Neuronal stem cell (in vitro differentiated cells): ENCODE data around the gene TMEM121B.
A peak's percentile ranks its signal among the peaks of the same experiment; 100 is the strongest.

ENCODE experiments used
- DNase-seq: peaks from one replicate; pipeline ENCODE4 v3.0.0-alpha.2; 2013; ENCODE audit warnings: low spot score
- H2AFZ ChIP-seq: one replicate; pipeline ENCODE4 v1.6.1; 2013; ENCODE audit warnings: mild to moderate bottlenecking, low read length, inconsistent platforms
- H2AK5ac ChIP-seq: 2 replicates; pipeline ENCODE4 v1.6.1; 2013; ENCODE audit warnings: low read depth, mild to moderate bottlenecking, inconsistent platforms, low read length, moderate library complexity, mixed read lengths
- H2BK120ac ChIP-seq: 2 replicates; pipeline ENCODE4 v1.6.1; 2013; ENCODE audit warnings: low read depth, mild to moderate bottlenecking, inconsistent platforms, low read length, moderate library complexity, mixed read lengths
- H2BK12ac ChIP-seq: one replicate; pipeline ENCODE4 v1.6.1; 2013; ENCODE audit warnings: low read length, inconsistent platforms
- H2BK15ac ChIP-seq: 2 replicates; pipeline ENCODE4 v1.6.1; 2013; ENCODE audit warnings: mild to moderate bottlenecking, low read length, inconsistent platforms, mixed read lengths
- H2BK5ac ChIP-seq: one replicate; pipeline ENCODE4 v1.6.1; 2013; ENCODE audit warnings: inconsistent platforms, mild to moderate bottlenecking, low read length, moderate library complexity
- H3K14ac ChIP-seq: one replicate; pipeline ENCODE4 v1.6.1; 2013; ENCODE audit warnings: low read length, inconsistent platforms
- H3K18ac ChIP-seq: 2 replicates; pipeline ENCODE4 v1.6.1; 2013; ENCODE audit warnings: low read length, inconsistent platforms
- H3K23ac ChIP-seq: 2 replicates; pipeline ENCODE4 v1.6.1; 2013; ENCODE audit warnings: low read depth, mild to moderate bottlenecking, mixed read lengths, low read length, inconsistent platforms; ENCODE audit not compliant: poor library complexity
- H3K27ac ChIP-seq: replicated peaks from 3 replicates; pipeline ENCODE4 v1.5.1; 2013; ENCODE audit warnings: low read length, inconsistent platforms
- H3K27me3 ChIP-seq, 3 experiments: 2 replicates each; pipeline ENCODE4 v1.6.1; 2013; ENCODE audit warnings: low read length in 3 of 3, mild to moderate bottlenecking in 2 of 3, inconsistent platforms in 1 of 3, low read depth in 1 of 3, mixed read lengths in 1 of 3, moderate library complexity in 1 of 3; ENCODE audit not compliant: control insufficient read depth in 3 of 3, insufficient read depth in 3 of 3
- H3K36me3 ChIP-seq, 2 donors: replicated peaks in 1 of 2; 2 replicates each; pipeline ENCODE4 v1.6.1; 2013; ENCODE audit warnings: low read length in 2 of 2; ENCODE audit not compliant: control insufficient read depth in 2 of 2, insufficient read depth in 2 of 2
- H3K4ac ChIP-seq: 2 replicates; pipeline ENCODE4 v1.6.1; 2013; ENCODE audit warnings: inconsistent platforms, mild to moderate bottlenecking, low read length, moderate library complexity
- H3K4me1 ChIP-seq, 2 donors: 1 replicate in 1 of 2; 2 replicates in 1 of 2; pipeline ENCODE4 v1.6.1; 2013; ENCODE audit warnings: low read length in 2 of 2, low read depth in 1 of 2; ENCODE audit not compliant: control insufficient read depth in 2 of 2, insufficient read depth in 1 of 2
- H3K4me2 ChIP-seq: one replicate; pipeline ENCODE4 v1.6.1; 2013; ENCODE audit warnings: mild to moderate bottlenecking, low read length, inconsistent platforms; ENCODE audit not compliant: insufficient read depth, poor library complexity, severe bottlenecking
- H3K4me3 ChIP-seq, 2 donors: 2 replicates each; pipeline ENCODE4 v1.5.1; 2013; ENCODE audit warnings: low read length in 2 of 2, mild to moderate bottlenecking in 2 of 2, inconsistent platforms in 1 of 2, moderate library complexity in 1 of 2
- H3K79me1 ChIP-seq: one replicate; pipeline ENCODE4 v1.6.1; 2013; ENCODE audit warnings: low read depth, mild to moderate bottlenecking, inconsistent platforms, low read length, moderate library complexity
- H3K9ac ChIP-seq: one replicate; pipeline ENCODE4 v1.6.1; 2013; ENCODE audit warnings: mild to moderate bottlenecking, low read depth, low read length, inconsistent platforms; ENCODE audit not compliant: poor library complexity
- H3K9me3 ChIP-seq, 2 donors: replicated peaks in 1 of 2; 2 replicates each; pipeline versions ENCODE3 to v1.6.1; 2013; ENCODE audit warnings: low read length in 2 of 2, mild to moderate bottlenecking in 2 of 2, inconsistent platforms in 1 of 2, low read depth in 1 of 2, mixed read lengths in 1 of 2, moderate library complexity in 1 of 2; ENCODE audit not compliant: control insufficient read depth in 2 of 2, insufficient read depth in 1 of 2
- H4K8ac ChIP-seq: one replicate; pipeline ENCODE4 v1.6.1; 2013; ENCODE audit warnings: low read depth, mild to moderate bottlenecking, inconsistent platforms, low read length, moderate library complexity
- H4K91ac ChIP-seq: one replicate; pipeline ENCODE4 v1.6.1; 2013; ENCODE audit warnings: low read length, low read depth, mild to moderate bottlenecking, inconsistent platforms; ENCODE audit not compliant: poor library complexity
- WGBS, 2 donors: extraction: QIAGEN DNeasy Blood & Tissue Kit; methylation state at CpG; one replicate each; pipeline ENCODE4 v1.1.7; 2013; ENCODE audit warnings: missing lambda C conversion rate in 2 of 2, mixed read lengths in 1 of 2; ENCODE audit not compliant: insufficient read length in 2 of 2, insufficient replicate concordance in 1 of 2; ENCODE audit errors: extremely low coverage in 2 of 2; 5-methylcytosine and 5-hydroxymethylcytosine counted together

TMEM121B gene

DNA sequence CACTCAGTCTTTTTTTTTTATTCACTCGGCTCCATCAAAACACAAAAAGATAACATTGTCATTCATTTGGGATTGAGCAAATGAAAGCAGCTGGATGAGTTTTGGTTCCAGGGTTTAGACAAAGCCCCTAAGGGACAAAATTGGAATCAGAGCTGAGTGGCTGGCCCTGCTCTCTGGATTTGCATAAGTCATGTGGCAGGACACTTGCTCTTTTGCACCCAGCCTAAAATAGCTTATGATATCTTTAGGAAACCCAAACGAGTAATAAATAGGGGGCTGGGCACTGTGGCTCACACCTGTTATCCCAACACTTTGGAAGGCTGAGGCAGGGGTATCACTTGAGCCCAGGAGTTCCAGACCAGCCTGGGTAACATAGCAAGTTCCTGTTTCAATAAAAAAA lies 11.0 kb upstream of the TMEM121B start:
- H3K27me3 ChIP-seq, result no peaks in the 10 kb centered on the region
- WGBS, 2 donors, result no CpG with 5 or more reads among the region's 2 CpGs
- no peak for DNase-seq
- H2AFZ ChIP-seq, result no peak overlapping the region
- no peak overlapping the region for H2AK5ac ChIP-seq
- no peak overlapping the region for H2BK15ac ChIP-seq
- H3K14ac ChIP-seq, result no peak overlapping the region
- no peak overlapping the region for H2BK120ac ChIP-seq
- no peak overlapping the region for H3K4me2 ChIP-seq
- no peak overlapping the region for H2BK12ac ChIP-seq
- H3K79me1 ChIP-seq, result no peaks in the 10 kb centered on the region
- H3K9me3 ChIP-seq, result peaks cover 0 to 2% of the 10 kb centered on the region in 2 donors
- H3K4me1 ChIP-seq, result peaks cover 2 to 5% of the 10 kb centered on the region in 2 donors
- no peak overlapping the region for H4K91ac ChIP-seq
- no peak overlapping the region for H3K27ac ChIP-seq
- H3K9ac ChIP-seq, result no peak overlapping the region
- H3K4me3 ChIP-seq, result no peak overlapping the region
- no peak overlapping the region for H3K18ac ChIP-seq
- no peak overlapping the region for H3K23ac ChIP-seq
- H3K36me3 ChIP-seq, result peaks cover 7 to 16% of the 10 kb centered on the region in 2 donors
- H4K8ac ChIP-seq, result no peak overlapping the region
- H3K4ac ChIP-seq, result no peak overlapping the region
- no peak overlapping the region for H2BK5ac ChIP-seq

DNA sequence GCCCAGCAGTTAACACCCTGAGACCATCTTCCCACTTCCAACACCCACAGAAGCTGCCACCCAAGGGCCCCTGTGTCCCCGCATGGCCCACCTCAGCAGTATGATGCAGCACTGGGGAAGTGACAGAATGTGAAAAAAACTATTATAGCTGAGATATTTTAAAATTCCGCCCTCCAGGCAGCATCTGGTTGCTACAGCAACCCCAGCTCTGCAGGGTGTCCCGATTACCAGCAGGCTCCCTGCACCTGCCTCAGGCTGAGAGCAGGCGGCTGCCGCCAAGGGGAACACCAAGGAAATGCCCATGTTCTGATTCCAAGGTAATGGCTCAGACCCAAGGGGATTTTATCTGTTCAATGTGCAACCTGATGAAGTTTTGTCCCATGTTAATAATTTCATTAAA lies 10.5 kb upstream of the TMEM121B start:
- Histone ChIP-seq H2BK5ac (no peak overlapping the region), H3K4me1 (peaks cover 2 to 5% of the 10 kb centered on the region in 2 donors), H3K4me2 (no peak overlapping the region), H3K79me1 (no peaks in the 10 kb centered on the region), H4K91ac (no peak overlapping the region), H3K27me3 (no peaks in the 10 kb centered on the region), H2BK12ac (no peak overlapping the region), H3K27ac (no peak overlapping the region), H2BK120ac (no peak overlapping the region), H3K4me3 (no peak overlapping the region), H4K8ac (no peak overlapping the region), H3K9ac (no peak overlapping the region), H2BK15ac (no peak overlapping the region), H3K18ac (peak overlapping the region; percentile 28), H2AK5ac (peak overlapping the region; percentile 83), H3K9me3 (peaks cover 0 to 2% of the 10 kb centered on the region in 2 donors), H3K14ac (no peak overlapping the region), H3K4ac (no peak overlapping the region), H3K36me3 (peaks cover 5 to 13% of the 10 kb centered on the region in 2 donors), H3K23ac (no peak overlapping the region), H2AFZ (no peak overlapping the region)
- DNase-seq, result no peak
- WGBS, 2 donors, result no CpG with 5 or more reads among the region's 5 CpGs

DNA sequence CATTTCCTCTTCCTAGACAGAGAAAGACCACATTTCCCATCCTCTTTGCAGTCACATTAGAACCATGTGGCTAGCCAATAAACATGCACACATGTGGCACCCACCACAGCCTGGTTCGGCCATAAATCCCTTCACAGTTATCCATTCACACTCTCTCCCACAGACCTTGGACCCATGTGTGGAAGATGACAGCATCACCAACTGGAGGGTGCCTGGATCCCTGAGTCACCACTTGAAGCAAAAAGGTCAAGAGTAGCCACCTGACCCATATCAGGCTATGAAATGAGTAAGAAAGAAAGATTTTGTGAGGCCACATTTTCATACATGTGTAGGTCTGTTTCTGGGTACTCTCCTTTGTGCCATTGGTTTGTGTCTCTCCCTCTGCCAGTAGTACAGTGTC lies 9.0 kb upstream of the TMEM121B start:
- no peak overlapping the region for H2BK5ac ChIP-seq

DNA sequence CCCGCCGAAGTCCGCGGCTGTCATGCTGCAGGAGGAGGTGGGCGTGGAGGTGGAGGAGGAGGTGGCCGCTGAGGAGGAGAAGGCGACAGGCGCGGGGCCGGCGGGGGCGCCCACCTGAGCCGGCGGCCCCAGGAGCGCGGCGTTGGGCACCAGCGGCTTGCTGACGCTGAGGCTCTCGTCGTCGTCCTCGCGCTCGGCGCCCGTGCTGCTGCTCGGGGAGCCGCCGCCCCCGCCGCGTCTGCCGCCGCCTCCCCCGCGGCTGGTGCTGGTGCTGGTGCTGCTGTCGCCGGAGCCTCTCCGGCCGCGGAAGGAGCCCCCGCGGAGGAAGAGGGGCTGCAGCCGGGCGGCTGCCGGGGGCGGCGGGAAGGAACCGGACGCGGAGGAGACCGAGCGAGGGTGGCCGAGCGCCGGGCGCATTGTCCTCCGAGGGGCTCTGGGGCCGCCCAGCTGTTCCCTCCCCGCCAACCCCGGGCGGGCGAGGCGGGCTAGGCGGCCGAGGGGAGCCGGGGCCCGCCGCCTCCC lies 388 bp downstream of the TMEM121B start:
- peak overlapping the region; percentile 97 for H3K4me2 ChIP-seq
- H3K4me3 ChIP-seq, result peak overlapping the region; percentile 56 to 80
- DNase-seq, result peak; percentile 59
- WGBS, 2 donors, result no CpG with 5 or more reads among the region's 70 CpGs
- peak overlapping the region; percentile 93 for H3K9ac ChIP-seq
- no peak overlapping the region for H2AK5ac ChIP-seq
- H3K14ac ChIP-seq, result no peak overlapping the region
- H4K8ac ChIP-seq, result no peak overlapping the region
- no peaks in the 10 kb centered on the region for H3K9me3 ChIP-seq
- H4K91ac ChIP-seq, result no peak overlapping the region
- H3K27ac ChIP-seq, result no peak overlapping the region
- H3K36me3 ChIP-seq, result peaks cover 0 to 7% of the 10 kb centered on the region in 2 donors
- H2AFZ ChIP-seq, result peak overlapping the region; percentile 96
- H2BK5ac ChIP-seq, result no peak overlapping the region
- H2BK120ac ChIP-seq, result no peak overlapping the region
- peak overlapping the region; percentile 47 for H3K23ac ChIP-seq
- peak overlapping the region; percentile 81 for H3K18ac ChIP-seq
- peaks cover 21% of the 10 kb centered on the region in 2 donors for H3K4me1 ChIP-seq
- H2BK15ac ChIP-seq, result no peak overlapping the region
- H3K4ac ChIP-seq, result no peak overlapping the region
- H3K79me1 ChIP-seq, result peaks cover 4% of the 10 kb centered on the region
- H2BK12ac ChIP-seq, result no peak overlapping the region
- peaks cover 0 to 6% (median 0%) of the 10 kb centered on the region in 3 experiments for H3K27me3 ChIP-seq

More for the DNA sequence above, 9.0 kb upstream of the TMEM121B start:
- H4K91ac ChIP-seq, result no peak overlapping the region
- no peak overlapping the region for H2AK5ac ChIP-seq
- no peak overlapping the region for H3K18ac ChIP-seq
- H3K4me2 ChIP-seq, result no peak overlapping the region
- H3K9ac ChIP-seq, result no peak overlapping the region
- no peaks in the 10 kb centered on the region for H3K79me1 ChIP-seq
- no peak overlapping the region for H2BK120ac ChIP-seq
- WGBS, 2 donors, result no CpG with 5 or more reads among the region's 1 CpG
- H3K27me3 ChIP-seq, result no peaks in the 10 kb centered on the region
- peaks cover 0 to 5% of the 10 kb centered on the region in 2 donors for H3K4me1 ChIP-seq
- no peak for DNase-seq
- no peak overlapping the region for H3K4ac ChIP-seq
- no peak overlapping the region for H2BK15ac ChIP-seq
- H2AFZ ChIP-seq, result no peak overlapping the region
- no peak overlapping the region for H2BK12ac ChIP-seq
- no peak overlapping the region for H3K14ac ChIP-seq
- no peak overlapping the region for H3K23ac ChIP-seq
- no peak overlapping the region for H3K4me3 ChIP-seq
- no peak overlapping the region for H4K8ac ChIP-seq
- peaks cover 4 to 9% of the 10 kb centered on the region in 2 donors for H3K36me3 ChIP-seq
- H3K9me3 ChIP-seq, result peaks cover 0 to 2% of the 10 kb centered on the region in 2 donors
- H3K27ac ChIP-seq, result no peak overlapping the region
